Adrenal gland (tissue), 12 donors: ENCODE results near the gene CHN2. TPM values are rescaled to one million over a fixed set of nuclear protein-coding genes. Genes with fewer than 3 reads are reported as not detected.

Experiments
- DNase-seq, 7 donors: peaks; one replicate each; pipeline ENCODE4 v3.0.0-alpha.2; 2019 to 2020
- H3K27ac ChIP-seq, 5 donors: fragments of 200-600 bp; sonication (generic) in 4 of 5; 1 replicate in 3 of 5; 2 replicates in 2 of 5; pipeline versions ENCODE4 v1.5.1 to v1.8.0; 2016 to 2020; ENCODE audit warnings: mild to moderate bottlenecking in 1 of 5
- H3K27me3 ChIP-seq: fragments of 200-600 bp; 2 replicates; pipeline ENCODE4 v1.8.0; 2021
- H3K36me3 ChIP-seq, 2 donors: fragments of 200-600 bp; replicated peaks in 1 of 2; 1 replicate in 1 of 2; 2 replicates in 1 of 2; pipeline versions ENCODE4 v1.5.1 to v1.8.0; 2018 to 2022
- H3K4me1 ChIP-seq, 2 donors: fragments of 200-600 bp; replicated peaks in 1 of 2; 1 replicate in 1 of 2; 2 replicates in 1 of 2; pipeline versions ENCODE4 v1.5.1 to v1.8.0; 2018 to 2021
- H3K4me3 ChIP-seq, 4 donors: fragments of 200-600 bp; sonication (generic) in 3 of 4; one replicate each; pipeline ENCODE4 v1.5.1; 2016 to 2018
- H3K9me3 ChIP-seq, 3 donors: fragments of 200-600 bp; sonication (generic) in 1 of 3; replicated peaks in 1 of 3; 1 replicate in 2 of 3; 2 replicates in 1 of 3; pipeline versions ENCODE4 v1.5.1 to v1.8.0; 2016 to 2021
- POLR2A ChIP-seq, 2 donors: fragments of 450-650 bp; IDR thresholded peaks; one replicate each; pipeline ENCODE4 v1.6.1; 2017; ENCODE audit warnings: antibody characterized with exemption in 2 of 2, mild to moderate bottlenecking in 2 of 2, moderate library complexity in 1 of 2
- WGBS, 4 donors: extraction: QIAGEN DNeasy Blood & Tissue Kit in 2 of 4; methylation state at CpG; one replicate each; pipeline versions ENCODE4 v1.1.5 to v1.1.7; 2013 to 2017; 5-methylcytosine and 5-hydroxymethylcytosine counted together
- intact Hi-C, 2 donors: fragments of 100-400 bp; cut with DNase I; formaldehyde crosslinking; loops; one replicate each; pipeline versions ENCODE4 v1.14.1 to v1.15.0; 2022 to 2023
- polyA plus RNA-seq, 3 donors: library from polyadenylated mRNA; stranded (reverse); fragments of 200-250 nt in 2 of 3; fragments of 350-450 nt in 1 of 3; fragmentation: Illumina TruSeq in 1 of 3; extraction: RNeasy Lipid Tissue Mini Kit (QIAGEN cat#74804) in 1 of 3; gene quantifications; one replicate each; pipeline ENCODE4 v1.2.3, GENCODE V29; 2013 to 2014
- total RNA-seq, 9 donors: library from RNA; depleted of rRNA in 4 of 9; stranded (reverse); fragments of >200 nt in 4 of 9; fragments of 120-200 nt in 1 of 9; fragmentation: NEBNext Ultra II Directional in 1 of 9; extraction: Animal tissue kit (Norgen Biotek cat#: 25700) in 1 of 9; gene quantifications; one replicate each; pipeline versions ENCODE4 v1.1.0 to v1.2.4, GENCODE V29; 2013 to 2023
- TF ChIP-seq, protein P1 (sequence below), 6 experiments: fragments of 450-650 bp in 4 of 6; fragments of 200-600 bp in 2 of 6; sonication (generic) in 1 of 6; IDR thresholded peaks; 1 replicate in 5 of 6; 2 replicates in 1 of 6; pipeline versions ENCODE4 v1.5.1 to v1.8.0; 2016 to 2021; ENCODE audit warnings: antibody characterized with exemption in 6 of 6, mild to moderate bottlenecking in 2 of 6, moderate library complexity in 1 of 6
- donor health status: healthy with polysubstance abuse.
- donor health status: Bipolar disorder and iron deficiency.
- donor health status: DM: yes; HTN: yes; CAD: no.
- donor health status: DM: no; HTN: no; CAD: no.
- donor health status: DM: no; HTN: no; CAD: no.
- donor health status: DM: yes; HTN: yes; CAD: no.

Gene CHN2
- total and polyA plus RNA-seq, 12 donors: 2.7 to 35.4 (median 11.5) TPM

DNA sequence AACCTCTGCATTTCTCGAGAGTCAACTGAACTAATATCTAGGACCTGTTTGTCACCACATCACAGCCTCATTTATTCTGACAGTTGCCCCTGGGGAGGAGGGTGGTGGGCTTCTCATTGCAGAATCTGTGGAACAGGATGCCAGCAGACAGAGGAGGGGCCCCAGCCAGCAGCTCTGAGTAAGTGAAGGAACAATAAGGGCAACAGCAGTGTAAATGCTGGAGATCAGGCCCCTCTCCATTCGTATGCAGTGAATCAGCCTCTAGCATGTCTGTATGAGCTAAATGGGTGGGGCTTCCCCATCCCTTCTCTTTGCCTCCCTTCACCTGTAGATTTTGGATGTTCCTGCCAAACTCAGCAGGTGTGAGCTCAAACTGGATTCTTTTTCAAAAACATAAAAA lies 40.5 kb upstream of the CHN2 start:
- Histone ChIP-seq H3K9me3 (no peaks in the 10 kb centered on the region), H3K27me3 (no peaks in the 10 kb centered on the region), H3K4me3 (no peak overlapping the region), H3K27ac (no peak overlapping the region), H3K4me1 (no peaks in the 10 kb centered on the region), H3K36me3 (no peaks in the 10 kb centered on the region)
- 83 to 97% (median 86%) methylated on average over 2 of the region's 2 CpGs for WGBS, 4 donors
- no peak for TF ChIP-seq POLR2A (IDR thresholded peaks at IDR 0.05)
- TF ChIP-seq, protein P1, sequence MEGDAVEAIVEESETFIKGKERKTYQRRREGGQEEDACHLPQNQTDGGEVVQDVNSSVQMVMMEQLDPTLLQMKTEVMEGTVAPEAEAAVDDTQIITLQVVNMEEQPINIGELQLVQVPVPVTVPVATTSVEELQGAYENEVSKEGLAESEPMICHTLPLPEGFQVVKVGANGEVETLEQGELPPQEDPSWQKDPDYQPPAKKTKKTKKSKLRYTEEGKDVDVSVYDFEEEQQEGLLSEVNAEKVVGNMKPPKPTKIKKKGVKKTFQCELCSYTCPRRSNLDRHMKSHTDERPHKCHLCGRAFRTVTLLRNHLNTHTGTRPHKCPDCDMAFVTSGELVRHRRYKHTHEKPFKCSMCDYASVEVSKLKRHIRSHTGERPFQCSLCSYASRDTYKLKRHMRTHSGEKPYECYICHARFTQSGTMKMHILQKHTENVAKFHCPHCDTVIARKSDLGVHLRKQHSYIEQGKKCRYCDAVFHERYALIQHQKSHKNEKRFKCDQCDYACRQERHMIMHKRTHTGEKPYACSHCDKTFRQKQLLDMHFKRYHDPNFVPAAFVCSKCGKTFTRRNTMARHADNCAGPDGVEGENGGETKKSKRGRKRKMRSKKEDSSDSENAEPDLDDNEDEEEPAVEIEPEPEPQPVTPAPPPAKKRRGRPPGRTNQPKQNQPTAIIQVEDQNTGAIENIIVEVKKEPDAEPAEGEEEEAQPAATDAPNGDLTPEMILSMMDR (IDR thresholded peaks at IDR 0.05): no peak
- DNase-seq: no peak
- intact Hi-C loops: no loop called here

DNA sequence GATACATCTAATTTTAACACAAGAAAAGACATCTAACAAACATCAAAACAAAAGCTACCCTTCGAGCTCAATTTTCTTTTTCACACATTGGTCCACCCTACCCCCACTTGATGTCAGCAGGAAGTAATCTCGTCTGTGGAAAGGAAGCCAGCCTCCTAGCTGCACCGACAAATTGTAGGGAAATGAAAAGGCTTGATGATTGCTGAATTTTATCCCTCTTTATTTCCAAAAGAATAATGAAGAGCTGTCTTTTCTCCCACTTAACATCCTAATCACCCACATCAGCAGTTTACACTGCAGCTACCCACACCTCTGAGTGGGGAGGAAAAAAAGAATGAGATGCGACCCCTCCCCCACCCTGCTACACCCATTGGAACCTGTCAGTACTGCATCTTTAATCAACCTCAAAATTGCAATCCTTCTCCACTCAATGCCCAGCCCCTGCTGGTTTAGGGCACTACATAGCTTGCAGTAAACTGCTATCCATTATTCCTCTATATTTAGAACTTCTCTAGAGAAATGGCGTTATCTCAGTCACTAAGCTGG lies 37.6 kb upstream of the CHN2 start:
- Histone ChIP-seq H3K4me3 (no peak overlapping the region), H3K36me3 (no peaks in the 10 kb centered on the region), H3K9me3 (no peaks in the 10 kb centered on the region), H3K27me3 (no peaks in the 10 kb centered on the region), H3K4me1 (no peaks in the 10 kb centered on the region), H3K27ac (no peak overlapping the region)
- no peak for TF ChIP-seq POLR2A (IDR thresholded peaks at IDR 0.05)
- TF ChIP-seq, protein P1 (IDR thresholded peaks at IDR 0.05): no peak
- WGBS, 4 donors: 48 to 67% (median 58%) methylated on average over 5 of the region's 5 CpGs
- intact Hi-C loops: no loop called here
- no peak for DNase-seq

DNA sequence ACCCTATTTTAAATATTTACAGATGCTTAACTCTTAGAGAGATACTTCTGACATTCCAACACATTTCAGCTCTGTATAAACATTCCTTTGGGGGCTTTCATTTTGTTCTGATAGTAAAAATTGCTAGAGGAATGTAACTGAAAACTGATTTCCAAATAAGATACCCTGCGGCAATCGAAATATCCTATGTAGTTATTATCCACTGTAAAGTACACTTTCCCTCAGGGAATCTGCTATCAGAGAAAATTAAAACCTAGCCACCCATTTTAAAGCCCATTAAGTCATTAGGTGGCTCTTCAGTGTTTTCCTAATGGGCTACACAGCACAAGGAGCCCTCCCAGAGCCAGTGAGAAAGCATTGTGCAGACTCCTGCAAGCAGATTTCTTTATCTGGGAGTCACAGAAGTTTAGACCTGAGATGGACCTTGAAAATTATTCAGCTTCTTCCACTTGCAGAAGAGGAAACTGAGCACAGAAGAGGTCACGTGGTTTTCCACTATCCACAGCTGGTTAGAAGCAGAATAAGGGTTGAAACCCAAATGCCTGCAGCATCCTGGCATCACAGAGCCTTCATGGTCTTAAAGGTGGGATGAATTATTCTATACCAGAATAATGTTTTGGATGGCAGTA lies 35.7 kb upstream of the CHN2 start:
- Histone ChIP-seq H3K4me3 (no peak overlapping the region), H3K36me3 (no peaks in the 10 kb centered on the region), H3K27me3 (no peaks in the 10 kb centered on the region), H3K4me1 (no peaks in the 10 kb centered on the region), H3K27ac (no peak overlapping the region), H3K9me3 (no peaks in the 10 kb centered on the region)
- 67 to 73% (median 70%) methylated on average over 3 of the region's 3 CpGs for WGBS, 4 donors
- DNase-seq: no peak
- no peak for TF ChIP-seq POLR2A (IDR thresholded peaks at IDR 0.05)
- TF ChIP-seq, protein P1 (IDR thresholded peaks at IDR 0.05): no peak
- intact Hi-C loops: no loop called here

DNA sequence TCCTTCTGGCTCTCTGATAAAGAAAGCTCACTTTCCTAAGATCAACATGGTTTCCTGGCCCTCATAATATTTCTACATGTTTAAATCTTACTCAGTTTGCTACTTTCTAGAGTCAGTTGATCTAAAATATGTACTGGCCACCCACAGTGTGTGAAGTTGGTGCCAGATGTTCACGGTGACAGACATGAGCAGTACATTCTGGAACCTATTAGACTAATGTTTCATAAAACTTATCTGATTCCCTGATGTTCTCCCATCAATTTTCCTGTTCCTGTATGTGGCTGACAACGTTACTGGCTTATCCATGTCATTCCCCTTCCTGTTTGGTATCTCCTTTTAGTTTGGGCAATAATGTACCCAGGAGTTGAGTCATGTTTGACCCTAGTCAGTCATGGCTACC lies 34.5 kb upstream of the CHN2 start:
- Histone ChIP-seq H3K27ac (no peak overlapping the region), H3K4me3 (no peak overlapping the region), H3K27me3 (no peaks in the 10 kb centered on the region), H3K36me3 (no peaks in the 10 kb centered on the region), H3K9me3 (peaks cover 0 to 5% (median 0%) of the 10 kb centered on the region in 3 donors), H3K4me1 (no peaks in the 10 kb centered on the region)
- intact Hi-C loops: no loop called here
- 41 to 54% (median 49%) methylated on average over 2 of the region's 2 CpGs for WGBS, 4 donors
- TF ChIP-seq POLR2A (IDR thresholded peaks at IDR 0.05): no peak
- TF ChIP-seq, protein P1 (IDR thresholded peaks at IDR 0.05): no peak
- no peak for DNase-seq
